ENCODE results near the gene SLC4A1.
"Not testable (repeated sequence)": the region's sequence is repeated elsewhere in the genome, so short reads cannot be mapped to it uniquely, and the experiment has no call there.

The SLC4A1 gene

GRCh38 chr17:44255915-44256314 is 12.0 kb downstream of the SLC4A1 start:
- DNase-seq: no peak

GRCh38 chr17:44254361-44255095 is 13.4 kb downstream of the SLC4A1 start:
- DNase-seq: no peak

- DNase-seq: no peak
Measured at GRCh38 chr17:44253006-44253405, 14.9 kb downstream of the SLC4A1 start.

GRCh38 chr17:44251062-44251461 is 16.9 kb downstream of the SLC4A1 start:
- DNase-seq: no peak

- DNase-seq: no peak
Measured at GRCh38 chr17:44249501-44250246, 18.3 kb downstream of the SLC4A1 start.

- DNase-seq: no peak
Measured at GRCh38 chr17:44247876-44248736, 19.8 kb downstream of the SLC4A1 start.

GRCh38 chr17:44247440-44247841 is 20.5 kb downstream of the SLC4A1 start:
- no peak for DNase-seq

- no peak for DNase-seq
Measured at GRCh38 chr17:44241106-44241624, 26.8 kb downstream of the SLC4A1 start.

- DNase-seq: not testable (repeated sequence)
Measured at GRCh38 chr17:44237886-44238285, 30.0 kb downstream of the SLC4A1 start.

- no peak for DNase-seq
Measured at GRCh38 chr17:44236444-44236991, 31.4 kb downstream of the SLC4A1 start.

GRCh38 chr17:44235583-44235936 is 32.4 kb downstream of the SLC4A1 start:
- DNase-seq: no peak

- DNase-seq: no peak
Measured at GRCh38 chr17:44233582-44233981, 34.4 kb downstream of the SLC4A1 start.

GRCh38 chr17:44232061-44232460 is 35.9 kb downstream of the SLC4A1 start:
- no peak for DNase-seq

- no peak for DNase-seq
Measured at GRCh38 chr17:44230140-44230539, 37.8 kb downstream of the SLC4A1 start.

GRCh38 chr17:44229090-44229489 is 38.8 kb downstream of the SLC4A1 start:
- no peak for DNase-seq

- no peak for DNase-seq
Measured at GRCh38 chr17:44223541-44224071, 44.3 kb downstream of the SLC4A1 start.

GRCh38 chr17:44222112-44222869 is 45.6 kb downstream of the SLC4A1 start:
- DNase-seq: peak; percentile 82

GRCh38 chr17:44221862-44222111 is 46.1 kb downstream of the SLC4A1 start:
- no peak for DNase-seq

GRCh38 chr17:44221084-44221861 is 46.7 kb downstream of the SLC4A1 start:
- DNase-seq: peak; percentile 67

GRCh38 chr17:44220213-44221083 is 47.5 kb downstream of the SLC4A1 start:
- DNase-seq: no peak
